K562 (cell line): ENCODE results near the gene HDAC6. TPM values are rescaled to one million over a fixed set of nuclear protein-coding genes. Genes with fewer than 3 reads are reported as not detected.
A peak's percentile ranks its signal among the peaks of the same experiment; 100 is the strongest.

Experiments
- DLX4 ChIP-seq: fragments of 250-450 bp; sonication (Bioruptor Pico); IDR thresholded peaks from 2 replicates; pipeline ENCODE4 v1.6.1; 2021; ENCODE audit warnings: mild to moderate bottlenecking
- SMARCA5 ChIP-seq: fragments of 450-650 bp; IDR thresholded peaks from 2 replicates; pipeline ENCODE4 v1.6.1; 2016
- ZMIZ1 ChIP-seq, 2 experiments: fragments of 150-350 bp in 1 of 2; IDR thresholded peaks; 2 replicates each; pipeline ENCODE4 v1.6.1; 2012 to 2016; ENCODE audit warnings: low read depth in 2 of 2, low read length in 2 of 2, mild to moderate bottlenecking in 1 of 2, moderate library complexity in 1 of 2
- ZNF224 ChIP-seq: sonication (generic); formaldehyde crosslinking; IDR thresholded peaks from 2 replicates; pipeline ENCODE4 v1.8.0; 2022; ENCODE audit warnings: mild to moderate bottlenecking, missing genetic modification reagents
- ZNF239 ChIP-seq: fragments of 250-450 bp; sonication (Bioruptor Pico); IDR thresholded peaks from 2 replicates; pipeline ENCODE4 v1.4.0; 2020; ENCODE audit warnings: mild to moderate bottlenecking
- polyA plus RNA-seq, 8 experiments: library from polyadenylated mRNA; depleted of rRNA in 4 of 8; stranded (reverse) in 5 of 8; unstranded in 3 of 8; fragments of >200 nt; fragmentation: Nextera tagmentation in 2 of 8; fragmentation: Illumina TruSeq in 1 of 8; extraction: Ambion mirVana in 2 of 8; extraction: Trizol in 1 of 8; gene quantifications; 2 replicates each; pipeline versions ENCODE4 v1.2.1 to v1.2.3, GENCODE V29; 2011 to 2014; ENCODE audit warnings: inconsistent platforms in 1 of 8, missing spikeins in 1 of 8
- total RNA-seq, 7 experiments: library from RNA; depleted of rRNA in 6 of 7; stranded (reverse); fragments of >200 nt in 6 of 7; fragmentation: Illumina TruSeq in 2 of 7; extraction: Trizol in 2 of 7; gene quantifications; 2 replicates each; pipeline versions ENCODE4 v1.2.1 to v1.2.3, GENCODE V29; 2011 to 2021; ENCODE audit warnings: low replicate concordance in 1 of 7
- TF ChIP-seq, protein P1 (sequence below): fragments of 250-450 bp; sonication (Bioruptor Pico); IDR thresholded peaks from 2 replicates; pipeline ENCODE4 v1.4.0; 2020
- TF ChIP-seq, protein P2 (sequence below): sonication (generic); formaldehyde crosslinking; IDR thresholded peaks from 2 replicates; pipeline ENCODE4 v1.8.1; 2023; ENCODE audit warnings: missing genetic modification reagents, mild to moderate bottlenecking, borderline replicate concordance

Gene HDAC6
- total and polyA plus RNA-seq, 9 of the 15 experiments (the other 6 are each of a cell fraction or from before 2014, with no cell fraction given), result 29.9 to 101 (median 71.2) TPM

DNA sequence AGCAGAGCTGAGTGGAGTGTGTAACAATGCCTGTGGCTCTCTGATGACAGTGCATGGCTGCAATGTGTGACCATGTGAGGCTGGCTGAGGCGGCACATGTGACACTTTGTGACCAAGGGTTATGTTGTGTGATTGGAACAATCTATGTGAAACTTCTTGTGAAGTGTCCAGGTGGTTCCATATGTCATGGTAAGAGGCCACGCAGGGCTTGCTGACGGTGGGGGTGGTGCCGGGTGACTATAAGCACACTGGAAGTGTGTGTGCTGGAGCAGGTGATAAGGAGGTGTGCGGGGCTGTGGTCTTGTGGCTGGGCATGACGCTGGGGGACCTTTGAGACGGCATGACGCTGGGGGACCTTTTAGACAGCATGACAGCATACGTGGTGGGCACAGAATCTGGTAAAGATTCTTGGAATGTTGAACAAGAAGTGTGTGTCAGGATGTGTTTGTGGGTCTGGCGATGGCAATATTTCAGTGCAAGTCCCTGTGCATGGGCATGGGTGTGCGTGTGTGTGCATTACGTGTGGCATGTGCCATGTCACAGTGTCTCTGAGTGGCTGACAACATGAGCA, 7.4 kb upstream of the HDAC6 start (continued):
- peak; percentile 58; the same call in 1 of the 2 replicates for TF ChIP-seq SMARCA5
- TF ChIP-seq, protein P1, sequence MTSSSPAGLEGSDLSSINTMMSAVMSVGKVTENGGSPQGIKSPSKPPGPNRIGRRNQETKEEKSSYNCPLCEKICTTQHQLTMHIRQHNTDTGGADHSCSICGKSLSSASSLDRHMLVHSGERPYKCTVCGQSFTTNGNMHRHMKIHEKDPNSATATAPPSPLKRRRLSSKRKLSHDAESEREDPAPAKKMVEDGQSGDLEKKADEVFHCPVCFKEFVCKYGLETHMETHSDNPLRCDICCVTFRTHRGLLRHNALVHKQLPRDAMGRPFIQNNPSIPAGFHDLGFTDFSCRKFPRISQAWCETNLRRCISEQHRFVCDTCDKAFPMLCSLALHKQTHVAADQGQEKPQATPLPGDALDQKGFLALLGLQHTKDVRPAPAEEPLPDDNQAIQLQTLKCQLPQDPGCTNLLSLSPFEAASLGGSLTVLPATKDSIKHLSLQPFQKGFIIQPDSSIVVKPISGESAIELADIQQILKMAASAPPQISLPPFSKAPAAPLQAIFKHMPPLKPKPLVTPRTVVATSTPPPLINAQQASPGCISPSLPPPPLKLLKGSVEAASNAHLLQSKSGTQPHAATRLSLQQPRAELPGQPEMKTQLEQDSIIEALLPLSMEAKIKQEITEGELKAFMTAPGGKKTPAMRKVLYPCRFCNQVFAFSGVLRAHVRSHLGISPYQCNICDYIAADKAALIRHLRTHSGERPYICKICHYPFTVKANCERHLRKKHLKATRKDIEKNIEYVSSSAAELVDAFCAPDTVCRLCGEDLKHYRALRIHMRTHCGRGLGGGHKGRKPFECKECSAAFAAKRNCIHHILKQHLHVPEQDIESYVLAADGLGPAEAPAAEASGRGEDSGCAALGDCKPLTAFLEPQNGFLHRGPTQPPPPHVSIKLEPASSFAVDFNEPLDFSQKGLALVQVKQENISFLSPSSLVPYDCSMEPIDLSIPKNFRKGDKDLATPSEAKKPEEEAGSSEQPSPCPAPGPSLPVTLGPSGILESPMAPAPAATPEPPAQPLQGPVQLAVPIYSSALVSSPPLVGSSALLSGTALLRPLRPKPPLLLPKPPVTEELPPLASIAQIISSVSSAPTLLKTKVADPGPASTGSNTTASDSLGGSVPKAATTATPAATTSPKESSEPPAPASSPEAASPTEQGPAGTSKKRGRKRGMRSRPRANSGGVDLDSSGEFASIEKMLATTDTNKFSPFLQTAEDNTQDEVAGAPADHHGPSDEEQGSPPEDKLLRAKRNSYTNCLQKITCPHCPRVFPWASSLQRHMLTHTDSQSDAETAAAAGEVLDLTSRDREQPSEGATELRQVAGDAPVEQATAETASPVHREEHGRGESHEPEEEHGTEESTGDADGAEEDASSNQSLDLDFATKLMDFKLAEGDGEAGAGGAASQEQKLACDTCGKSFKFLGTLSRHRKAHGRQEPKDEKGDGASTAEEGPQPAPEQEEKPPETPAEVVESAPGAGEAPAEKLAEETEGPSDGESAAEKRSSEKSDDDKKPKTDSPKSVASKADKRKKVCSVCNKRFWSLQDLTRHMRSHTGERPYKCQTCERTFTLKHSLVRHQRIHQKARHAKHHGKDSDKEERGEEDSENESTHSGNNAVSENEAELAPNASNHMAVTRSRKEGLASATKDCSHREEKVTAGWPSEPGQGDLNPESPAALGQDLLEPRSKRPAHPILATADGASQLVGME (CRISPR knock-in tag), result no peak
- no peak for TF ChIP-seq ZNF239 (CRISPR knock-in tag)
- TF ChIP-seq ZNF224 (CRISPR knock-in tag), result no peak
- TF ChIP-seq, protein P2, sequence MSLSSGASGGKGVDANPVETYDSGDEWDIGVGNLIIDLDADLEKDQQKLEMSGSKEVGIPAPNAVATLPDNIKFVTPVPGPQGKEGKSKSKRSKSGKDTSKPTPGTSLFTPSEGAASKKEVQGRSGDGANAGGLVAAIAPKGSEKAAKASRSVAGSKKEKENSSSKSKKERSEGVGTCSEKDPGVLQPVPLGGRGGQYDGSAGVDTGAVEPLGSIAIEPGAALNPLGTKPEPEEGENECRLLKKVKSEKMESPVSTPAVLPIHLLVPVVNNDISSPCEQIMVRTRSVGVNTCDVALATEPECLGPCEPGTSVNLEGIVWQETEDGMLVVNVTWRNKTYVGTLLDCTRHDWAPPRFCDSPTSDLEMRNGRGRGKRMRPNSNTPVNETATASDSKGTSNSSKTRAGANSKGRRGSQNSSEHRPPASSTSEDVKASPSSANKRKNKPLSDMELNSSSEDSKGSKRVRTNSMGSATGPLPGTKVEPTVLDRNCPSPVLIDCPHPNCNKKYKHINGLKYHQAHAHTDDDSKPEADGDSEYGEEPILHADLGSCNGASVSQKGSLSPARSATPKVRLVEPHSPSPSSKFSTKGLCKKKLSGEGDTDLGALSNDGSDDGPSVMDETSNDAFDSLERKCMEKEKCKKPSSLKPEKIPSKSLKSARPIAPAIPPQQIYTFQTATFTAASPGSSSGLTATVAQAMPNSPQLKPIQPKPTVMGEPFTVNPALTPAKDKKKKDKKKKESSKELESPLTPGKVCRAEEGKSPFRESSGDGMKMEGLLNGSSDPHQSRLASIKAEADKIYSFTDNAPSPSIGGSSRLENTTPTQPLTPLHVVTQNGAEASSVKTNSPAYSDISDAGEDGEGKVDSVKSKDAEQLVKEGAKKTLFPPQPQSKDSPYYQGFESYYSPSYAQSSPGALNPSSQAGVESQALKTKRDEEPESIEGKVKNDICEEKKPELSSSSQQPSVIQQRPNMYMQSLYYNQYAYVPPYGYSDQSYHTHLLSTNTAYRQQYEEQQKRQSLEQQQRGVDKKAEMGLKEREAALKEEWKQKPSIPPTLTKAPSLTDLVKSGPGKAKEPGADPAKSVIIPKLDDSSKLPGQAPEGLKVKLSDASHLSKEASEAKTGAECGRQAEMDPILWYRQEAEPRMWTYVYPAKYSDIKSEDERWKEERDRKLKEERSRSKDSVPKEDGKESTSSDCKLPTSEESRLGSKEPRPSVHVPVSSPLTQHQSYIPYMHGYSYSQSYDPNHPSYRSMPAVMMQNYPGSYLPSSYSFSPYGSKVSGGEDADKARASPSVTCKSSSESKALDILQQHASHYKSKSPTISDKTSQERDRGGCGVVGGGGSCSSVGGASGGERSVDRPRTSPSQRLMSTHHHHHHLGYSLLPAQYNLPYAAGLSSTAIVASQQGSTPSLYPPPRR (CRISPR knock-in tag), result peak; percentile 85; the same call in 1 of the 2 replicates
- TF ChIP-seq ZMIZ1 (IDR thresholded peaks at IDR 0.05; ENCODE audit: low read depth in 2 of 2, low read length in 2 of 2), result peak in 1 of 2 experiments; percentile 46; a peak in 1 of 4 replicates
- TF ChIP-seq DLX4 (CRISPR knock-in tag), result no peak
